ENCODE measurements around the gene OBSCN.
"Not testable (repeated sequence)": the region's sequence is repeated elsewhere in the genome, so short reads cannot be mapped to it uniquely, and the experiment has no call there.

Gene OBSCN

GRCh38 chr1:228218513-228219244, 10.8 kb downstream of the OBSCN start:
- TF ChIP-seq CTCF (conservative IDR thresholded peaks at IDR 0.05; ENCODE audit: low read depth, low read length): no peak

GRCh38 chr1:228219245-228219961, 11.6 kb downstream of the OBSCN start:
- no peak for TF ChIP-seq CTCF (conservative IDR thresholded peaks at IDR 0.05; ENCODE audit: low read depth, low read length)
- no peak overlapping the region for H3K4me3 ChIP-seq (ENCODE audit: low read length)
- no peak for DNase-seq (ENCODE audit: low read depth)

More at GRCh38 chr1:228218513-228219244, 10.8 kb downstream of the OBSCN start:
- DNase-seq (ENCODE audit: low read depth): no peak
- no peak overlapping the region for H3K4me3 ChIP-seq (ENCODE audit: low read length)

- H3K4me3 ChIP-seq (ENCODE audit: low read length): no peak overlapping the region
- no peak for DNase-seq (ENCODE audit: low read depth)
- no peak for TF ChIP-seq CTCF (conservative IDR thresholded peaks at IDR 0.05; ENCODE audit: low read depth, low read length)
These were observed 12.3 kb downstream of the OBSCN start for GRCh38 chr1:228219962-228220780.

GRCh38 chr1:228221097-228221496, 13.3 kb downstream of the OBSCN start:
- H3K4me3 ChIP-seq (ENCODE audit: low read length); DNase-seq (ENCODE audit: low read depth): not testable (repeated sequence)

GRCh38 chr1:228222548-228222947, 14.7 kb downstream of the OBSCN start:
- no peak for DNase-seq (ENCODE audit: low read depth)
- TF ChIP-seq CTCF (conservative IDR thresholded peaks at IDR 0.05; ENCODE audit: low read depth, low read length): no peak
- H3K4me3 ChIP-seq (ENCODE audit: low read length): no peak overlapping the region

GRCh38 chr1:228224198-228225164, 16.6 kb downstream of the OBSCN start:
- no peak for TF ChIP-seq CTCF (conservative IDR thresholded peaks at IDR 0.05; ENCODE audit: low read depth, low read length)
- H3K4me3 ChIP-seq (ENCODE audit: low read length): no peak overlapping the region
- no peak for DNase-seq (ENCODE audit: low read depth)

Data from retinal pigment epithelial cell (primary cell).